HepG2 (cell line): ENCODE data around the gene SEC61A1. TPM values are rescaled to one million over a fixed set of nuclear protein-coding genes. Genes with fewer than 3 reads are reported as not detected.

Experiments used
- ELF3 ChIP-seq: IDR thresholded peaks from 2 replicates; pipeline ENCODE4 v1.6.1; 2016; ENCODE audit warnings: missing genetic modification reagents, missing compliant biosample characterization
- HES4 ChIP-seq: sonication (generic); formaldehyde crosslinking; IDR thresholded peaks from 2 replicates; pipeline ENCODE4 v1.9.0; 2021; ENCODE audit warnings: mild to moderate bottlenecking, missing genetic modification reagents, borderline replicate concordance
- HNRNPK ChIP-seq: fragments of 200-400 bp; formaldehyde crosslinking; IDR thresholded peaks from 2 replicates; pipeline ENCODE4 v1.6.1; 2018; ENCODE audit warnings: low read length, low read depth, moderate library complexity, mild to moderate bottlenecking; ENCODE audit not compliant: poor library complexity, severe bottlenecking
- KAT2B ChIP-seq: fragments of 150-350 bp; IDR thresholded peaks from 2 replicates; pipeline ENCODE4 v1.6.1; 2014; ENCODE audit warnings: low read depth, low read length, borderline replicate concordance
- MBD4 ChIP-seq: IDR thresholded peaks from 2 replicates; pipeline ENCODE4 v1.6.1; 2012; ENCODE audit warnings: low read length, inconsistent platforms, borderline replicate concordance
- MED13 ChIP-seq: sonication (generic); formaldehyde crosslinking; IDR thresholded peaks from 2 replicates; pipeline ENCODE4 v1.5.0; 2020; ENCODE audit warnings: missing genetic modification reagents
- MIXL1 ChIP-seq: IDR thresholded peaks from 2 replicates; pipeline ENCODE4 v1.6.1; 2016
- MTF2 ChIP-seq: sonication (generic); formaldehyde crosslinking; IDR thresholded peaks from 2 replicates; pipeline ENCODE4 v1.5.0; 2020; ENCODE audit warnings: missing genetic modification reagents, borderline replicate concordance
- SNRNP70 ChIP-seq: fragments of 200-400 bp; formaldehyde crosslinking; IDR thresholded peaks from 2 replicates; pipeline ENCODE4 v1.6.1; 2017; ENCODE audit warnings: mild to moderate bottlenecking, low read depth, low read length, moderate library complexity
- SRY ChIP-seq: sonication (generic); formaldehyde crosslinking; IDR thresholded peaks from 2 replicates; pipeline ENCODE4 v1.8.0; 2022; ENCODE audit warnings: mild to moderate bottlenecking, missing genetic modification reagents
- TOE1 ChIP-seq: sonication (generic); formaldehyde crosslinking; IDR thresholded peaks from 2 replicates; pipeline ENCODE4 v1.4.0; 2020; ENCODE audit warnings: mild to moderate bottlenecking, missing genetic modification reagents
- ZFP91 ChIP-seq: sonication (generic); formaldehyde crosslinking; IDR thresholded peaks from 2 replicates; pipeline ENCODE4 v1.9.0; 2022; ENCODE audit warnings: missing genetic modification reagents, mild to moderate bottlenecking, borderline replicate concordance
- ZNF143 ChIP-seq: sonication (generic); formaldehyde crosslinking; IDR thresholded peaks from 2 replicates; pipeline ENCODE4 v1.4.0; 2020; ENCODE audit warnings: missing genetic modification reagents
- ZNF292 ChIP-seq: sonication (generic); formaldehyde crosslinking; IDR thresholded peaks from 2 replicates; pipeline ENCODE4 v1.8.1; 2022; ENCODE audit warnings: mild to moderate bottlenecking, low read depth, missing genetic modification reagents, borderline replicate concordance
- ZNF350 ChIP-seq: sonication (generic); formaldehyde crosslinking; IDR thresholded peaks from 2 replicates; pipeline ENCODE4 v1.4.0; 2020; ENCODE audit warnings: mild to moderate bottlenecking, low read depth, missing genetic modification reagents, borderline replicate concordance
- ZNF468 ChIP-seq: sonication (generic); formaldehyde crosslinking; IDR thresholded peaks from 2 replicates; pipeline ENCODE4 v1.8.0; 2022; ENCODE audit warnings: mild to moderate bottlenecking, moderate library complexity, missing genetic modification reagents
- ZNF704 ChIP-seq: sonication (generic); formaldehyde crosslinking; IDR thresholded peaks from 2 replicates; pipeline ENCODE4 v1.8.1; 2023; ENCODE audit warnings: mild to moderate bottlenecking, inconsistent platforms, moderate library complexity, missing genetic modification reagents, borderline replicate concordance
- polyA plus RNA-seq, 8 experiments: library from polyadenylated mRNA; depleted of rRNA in 3 of 8; stranded (reverse) in 7 of 8; unstranded in 1 of 8; fragments of >200 nt; fragmentation: Illumina TruSeq in 4 of 8; extraction: Trizol in 4 of 8; gene quantifications; 2 replicates each; pipeline versions ENCODE4 v1.2.1 to v1.2.3, GENCODE V29; 2011 to 2016; ENCODE audit warnings: low read depth in 4 of 8, missing spikeins in 1 of 8, mixed read lengths in 1 of 8; ENCODE audit not compliant: insufficient read depth in 1 of 8
- total RNA-seq, 5 experiments: library from RNA; depleted of rRNA; stranded (reverse); fragments of >200 nt; fragmentation: Illumina TruSeq; extraction: Trizol; gene quantifications; 2 replicates each; pipeline ENCODE4 v1.2.3, GENCODE V29; 2016; ENCODE audit warnings: low read depth in 1 of 5
- TF ChIP-seq, protein P1 (sequence below): sonication (generic); formaldehyde crosslinking; IDR thresholded peaks from 2 replicates; pipeline ENCODE4 v1.5.0; 2020; ENCODE audit warnings: missing genetic modification reagents
- TF ChIP-seq, protein P2 (sequence below), 2 experiments: sonication (generic) in 1 of 2; formaldehyde crosslinking in 1 of 2; IDR thresholded peaks; 2 replicates each; pipeline versions ENCODE4 v1.5.1 to v1.6.1; 2011 to 2020; ENCODE audit warnings: borderline replicate concordance in 1 of 2, low read depth in 1 of 2, low read length in 1 of 2, mild to moderate bottlenecking in 1 of 2, missing genetic modification reagents in 1 of 2, moderate library complexity in 1 of 2
- TF ChIP-seq, protein P3 (sequence below): sonication (generic); formaldehyde crosslinking; IDR thresholded peaks from 2 replicates; pipeline ENCODE4 v1.4.0; 2020; ENCODE audit warnings: missing genetic modification reagents

Gene SEC61A1
- total and polyA plus RNA-seq, 2 of the 13 experiments (the other 11 are each of a cell fraction or from before 2014, with no cell fraction given): 170 to 203 TPM

DNA sequence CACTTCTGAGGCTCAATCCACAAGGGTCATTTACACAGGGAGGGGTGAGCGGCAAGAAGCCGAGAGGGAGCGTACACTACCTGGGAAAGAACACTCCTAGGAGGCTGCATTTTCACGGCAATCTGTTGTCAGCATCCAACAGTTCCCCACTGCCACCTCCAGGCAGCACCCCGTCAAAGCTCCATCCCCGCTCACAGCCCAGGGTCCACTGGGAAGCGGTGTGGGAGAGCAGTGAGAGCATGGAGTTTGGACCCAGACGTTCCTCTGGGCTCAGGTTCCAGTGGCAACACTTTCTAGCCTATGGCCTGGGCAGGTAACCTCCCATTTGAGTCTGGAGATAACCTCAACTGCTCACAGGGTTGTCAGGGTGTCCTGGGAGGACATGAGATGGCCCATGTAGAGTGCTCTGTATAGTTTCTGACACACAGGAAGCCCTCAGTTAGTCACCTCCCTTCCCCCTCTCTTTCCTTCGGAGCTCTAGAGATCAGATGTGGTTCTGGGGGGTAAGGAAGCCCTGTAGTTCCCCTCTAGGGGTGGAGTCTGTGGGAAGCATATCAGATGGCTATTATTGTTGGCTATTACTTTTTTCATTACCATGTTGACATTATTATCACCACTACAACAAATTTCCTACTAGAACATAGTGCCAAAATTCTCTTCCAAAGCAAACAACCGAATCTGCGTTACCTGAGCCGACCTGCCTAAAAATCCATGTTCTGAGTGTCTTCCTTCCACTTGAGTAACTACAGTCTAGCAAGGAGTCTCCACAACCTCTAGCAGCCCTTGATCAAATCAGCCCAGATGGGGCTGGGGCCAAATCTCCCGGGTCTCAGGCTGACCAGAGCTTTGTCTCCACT lies 42.3 kb downstream of the SEC61A1 start (continued):
- no peak for TF ChIP-seq MBD4
- no peak for TF ChIP-seq KAT2B
- TF ChIP-seq, protein P1, sequence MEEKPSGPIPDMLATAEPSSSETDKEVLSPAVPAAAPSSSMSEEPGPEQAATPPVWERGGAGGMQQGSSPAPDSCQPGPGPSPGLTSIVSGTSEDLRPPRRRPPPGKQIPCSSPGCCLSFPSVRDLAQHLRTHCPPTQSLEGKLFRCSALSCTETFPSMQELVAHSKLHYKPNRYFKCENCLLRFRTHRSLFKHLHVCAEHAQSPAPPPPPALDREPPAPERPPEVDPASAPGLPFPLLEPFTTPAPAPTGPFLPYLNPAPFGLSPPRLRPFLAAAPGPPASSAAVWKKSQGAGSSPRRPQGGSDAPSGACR (CRISPR knock-in tag): 0 out of 2 replicates have a peak, but pooled peaks have one; percentile 13
- TF ChIP-seq TOE1 (CRISPR knock-in tag): no peak
- TF ChIP-seq, protein P2, sequence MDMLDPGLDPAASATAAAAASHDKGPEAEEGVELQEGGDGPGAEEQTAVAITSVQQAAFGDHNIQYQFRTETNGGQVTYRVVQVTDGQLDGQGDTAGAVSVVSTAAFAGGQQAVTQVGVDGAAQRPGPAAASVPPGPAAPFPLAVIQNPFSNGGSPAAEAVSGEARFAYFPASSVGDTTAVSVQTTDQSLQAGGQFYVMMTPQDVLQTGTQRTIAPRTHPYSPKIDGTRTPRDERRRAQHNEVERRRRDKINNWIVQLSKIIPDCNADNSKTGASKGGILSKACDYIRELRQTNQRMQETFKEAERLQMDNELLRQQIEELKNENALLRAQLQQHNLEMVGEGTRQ (IDR thresholded peaks at IDR 0.05; ENCODE audit: low read depth, low read length): no peak
- TF ChIP-seq, protein P2 (CRISPR knock-in tag; IDR thresholded peaks at IDR 0.05; ENCODE audit: borderline replicate concordance): no peak
- TF ChIP-seq MTF2 (CRISPR knock-in tag): no peak
- no peak for TF ChIP-seq ZNF143 (CRISPR knock-in tag)
- no peak for TF ChIP-seq MIXL1 (CRISPR knock-in tag)
- TF ChIP-seq ZNF704 (CRISPR knock-in tag): no peak
- TF ChIP-seq ZNF468 (CRISPR knock-in tag): no peak
- TF ChIP-seq ELF3 (CRISPR knock-in tag): no peak
- TF ChIP-seq ZNF350 (CRISPR knock-in tag): no peak
- TF ChIP-seq SRY (CRISPR knock-in tag): no peak
- no peak for TF ChIP-seq HNRNPK
- TF ChIP-seq, protein P3, sequence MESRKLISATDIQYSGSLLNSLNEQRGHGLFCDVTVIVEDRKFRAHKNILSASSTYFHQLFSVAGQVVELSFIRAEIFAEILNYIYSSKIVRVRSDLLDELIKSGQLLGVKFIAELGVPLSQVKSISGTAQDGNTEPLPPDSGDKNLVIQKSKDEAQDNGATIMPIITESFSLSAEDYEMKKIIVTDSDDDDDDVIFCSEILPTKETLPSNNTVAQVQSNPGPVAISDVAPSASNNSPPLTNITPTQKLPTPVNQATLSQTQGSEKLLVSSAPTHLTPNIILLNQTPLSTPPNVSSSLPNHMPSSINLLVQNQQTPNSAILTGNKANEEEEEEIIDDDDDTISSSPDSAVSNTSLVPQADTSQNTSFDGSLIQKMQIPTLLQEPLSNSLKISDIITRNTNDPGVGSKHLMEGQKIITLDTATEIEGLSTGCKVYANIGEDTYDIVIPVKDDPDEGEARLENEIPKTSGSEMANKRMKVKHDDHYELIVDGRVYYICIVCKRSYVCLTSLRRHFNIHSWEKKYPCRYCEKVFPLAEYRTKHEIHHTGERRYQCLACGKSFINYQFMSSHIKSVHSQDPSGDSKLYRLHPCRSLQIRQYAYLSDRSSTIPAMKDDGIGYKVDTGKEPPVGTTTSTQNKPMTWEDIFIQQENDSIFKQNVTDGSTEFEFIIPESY (CRISPR knock-in tag): peak; percentile 90
- no peak for TF ChIP-seq HES4 (CRISPR knock-in tag)
- 0 out of 2 replicates have a peak, but pooled peaks have one; percentile 13 for TF ChIP-seq ZFP91 (CRISPR knock-in tag)
- TF ChIP-seq ZNF292: no peak
- no peak for TF ChIP-seq SNRNP70
- TF ChIP-seq MED13 (CRISPR knock-in tag): no peak
